Omental fat pad (tissue), 4 donors: ENCODE measurements around the gene AKAP13. TPM values are rescaled to one million over a fixed set of nuclear protein-coding genes. Genes with fewer than 3 reads are reported as not detected.
"Not testable (repeated sequence)": the region's sequence is repeated elsewhere in the genome, so short reads cannot be mapped to it uniquely, and the experiment has no call there.

ENCODE experiments used
- ATAC-seq: fragments of 150-250 bp; one replicate; pipeline ENCODE4 v1.9.1; 2016; ENCODE audit warnings: mild to moderate bottlenecking, moderate library complexity; ENCODE audit not compliant: low FRiP score
- DNase-seq: peaks from one replicate; pipeline ENCODE4 v3.0.0-alpha.2; 2019; ENCODE audit warnings: low spot score
- total RNA-seq, 4 donors: library from RNA; depleted of rRNA; stranded (reverse); fragments of >200 nt; gene quantifications; one replicate each; pipeline ENCODE4 v1.1.0, GENCODE V29; 2016
- TF ChIP-seq, protein P1 (sequence below), 3 donors: fragments of 450-650 bp; IDR thresholded peaks; one replicate each; pipeline ENCODE4 v1.5.1; 2016 to 2017; ENCODE audit warnings: antibody characterized with exemption in 3 of 3, mild to moderate bottlenecking in 3 of 3, moderate library complexity in 2 of 3

AKAP13 gene
- total RNA-seq, 4 donors from 2014 or later, result 162 to 301 (median 216) TPM

DNA sequence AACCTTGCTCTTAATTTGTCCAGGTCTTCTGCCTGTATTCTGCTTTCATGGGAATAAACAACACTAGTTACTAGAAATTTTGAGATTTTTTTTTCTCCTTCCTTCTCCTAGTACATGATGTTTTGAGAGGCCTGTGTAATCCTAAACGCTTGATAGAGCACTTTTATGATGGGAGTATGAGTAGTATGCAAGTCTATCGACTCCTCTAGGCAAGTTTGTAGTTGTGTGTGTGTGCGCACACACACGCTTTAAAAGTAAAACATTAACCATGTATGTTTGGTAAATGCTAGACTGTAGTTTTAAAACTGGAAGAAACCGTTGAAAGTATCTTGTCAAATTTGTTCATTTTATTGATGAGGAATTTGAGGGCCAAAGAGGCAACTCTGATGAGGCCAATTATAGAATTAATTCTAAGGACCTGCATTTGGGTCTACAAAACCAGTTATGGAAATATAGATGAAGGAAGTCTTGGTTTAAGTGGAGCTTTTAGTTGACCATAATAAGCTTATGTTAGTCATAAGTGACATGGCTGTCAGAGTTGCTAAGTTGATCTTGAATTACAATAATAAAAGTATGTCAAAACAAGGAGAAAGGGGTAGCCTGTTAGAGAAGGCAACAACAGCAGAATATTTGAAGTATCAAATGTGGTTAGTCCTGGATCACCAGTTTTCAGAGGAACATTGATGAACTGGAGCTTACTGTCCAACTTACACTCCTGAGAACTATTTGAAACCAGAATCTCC, 47.1 kb downstream of the AKAP13 start:
- TF ChIP-seq, protein P1, sequence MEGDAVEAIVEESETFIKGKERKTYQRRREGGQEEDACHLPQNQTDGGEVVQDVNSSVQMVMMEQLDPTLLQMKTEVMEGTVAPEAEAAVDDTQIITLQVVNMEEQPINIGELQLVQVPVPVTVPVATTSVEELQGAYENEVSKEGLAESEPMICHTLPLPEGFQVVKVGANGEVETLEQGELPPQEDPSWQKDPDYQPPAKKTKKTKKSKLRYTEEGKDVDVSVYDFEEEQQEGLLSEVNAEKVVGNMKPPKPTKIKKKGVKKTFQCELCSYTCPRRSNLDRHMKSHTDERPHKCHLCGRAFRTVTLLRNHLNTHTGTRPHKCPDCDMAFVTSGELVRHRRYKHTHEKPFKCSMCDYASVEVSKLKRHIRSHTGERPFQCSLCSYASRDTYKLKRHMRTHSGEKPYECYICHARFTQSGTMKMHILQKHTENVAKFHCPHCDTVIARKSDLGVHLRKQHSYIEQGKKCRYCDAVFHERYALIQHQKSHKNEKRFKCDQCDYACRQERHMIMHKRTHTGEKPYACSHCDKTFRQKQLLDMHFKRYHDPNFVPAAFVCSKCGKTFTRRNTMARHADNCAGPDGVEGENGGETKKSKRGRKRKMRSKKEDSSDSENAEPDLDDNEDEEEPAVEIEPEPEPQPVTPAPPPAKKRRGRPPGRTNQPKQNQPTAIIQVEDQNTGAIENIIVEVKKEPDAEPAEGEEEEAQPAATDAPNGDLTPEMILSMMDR (IDR thresholded peaks at IDR 0.05), result no peak
- no peak for DNase-seq

DNA sequence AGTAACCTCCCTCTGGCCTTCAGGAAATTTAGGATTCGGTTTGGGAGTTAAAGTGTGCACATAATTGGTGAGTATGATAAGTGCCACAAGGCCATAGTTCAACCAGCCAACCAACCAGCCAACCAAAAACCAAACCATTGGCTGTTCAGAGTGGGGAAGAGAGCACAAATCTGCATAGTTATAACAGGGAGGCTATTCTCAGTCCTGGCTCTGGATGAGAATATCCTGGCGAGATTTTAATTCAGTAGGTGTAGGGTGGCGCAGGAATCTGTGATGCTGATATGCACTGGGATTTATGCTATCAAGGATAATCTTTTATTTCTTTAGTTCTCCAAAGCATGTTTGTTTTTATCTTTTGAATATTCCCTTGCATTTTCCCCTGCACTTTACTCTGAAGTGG, 49.1 kb downstream of the AKAP13 start:
- TF ChIP-seq, protein P1 (IDR thresholded peaks at IDR 0.05), result no peak
- ATAC-seq (no peak), DNase-seq (no peak)

More for the DNA sequence above, 47.1 kb downstream of the AKAP13 start:
- no peak for ATAC-seq

DNA sequence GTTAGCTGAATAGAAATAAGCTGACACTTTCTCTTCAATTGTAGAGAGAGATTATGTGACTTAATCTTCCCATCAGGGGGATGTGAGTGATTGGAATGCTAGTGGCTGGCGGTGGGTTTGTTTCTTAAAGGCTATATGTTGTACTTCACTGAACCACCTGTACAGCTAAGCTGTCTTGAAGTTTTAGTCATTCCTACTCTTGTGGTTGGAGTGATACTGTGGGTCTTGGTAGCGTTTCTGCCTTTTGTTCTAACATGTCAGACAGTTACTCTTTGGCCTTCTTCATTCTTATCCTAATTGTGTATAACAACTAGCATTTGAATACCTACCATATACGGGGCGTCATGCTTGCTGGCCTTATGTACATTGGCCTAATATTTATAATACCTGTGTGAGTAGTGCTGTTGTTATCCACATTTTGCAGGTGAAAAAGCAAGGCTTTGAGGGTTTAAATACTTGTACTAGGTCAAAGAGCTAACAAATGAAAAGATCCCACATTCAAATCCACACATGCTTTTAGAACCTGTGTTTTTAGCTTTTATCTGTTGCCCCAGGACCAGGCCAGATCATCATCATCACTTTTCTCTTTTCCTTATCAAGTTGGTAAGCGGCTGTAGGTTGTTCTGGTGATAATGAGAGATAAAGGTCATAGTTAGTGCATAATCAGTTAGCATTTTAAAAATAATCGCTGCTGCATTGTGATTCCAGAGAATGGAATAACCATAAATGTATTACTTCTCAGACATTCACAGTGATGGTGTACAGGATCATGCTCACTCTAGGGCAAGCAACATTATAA, 50.2 kb downstream of the AKAP13 start:
- DNase-seq (no peak), ATAC-seq (no peak)
- TF ChIP-seq, protein P1 (IDR thresholded peaks at IDR 0.05), result no peak

DNA sequence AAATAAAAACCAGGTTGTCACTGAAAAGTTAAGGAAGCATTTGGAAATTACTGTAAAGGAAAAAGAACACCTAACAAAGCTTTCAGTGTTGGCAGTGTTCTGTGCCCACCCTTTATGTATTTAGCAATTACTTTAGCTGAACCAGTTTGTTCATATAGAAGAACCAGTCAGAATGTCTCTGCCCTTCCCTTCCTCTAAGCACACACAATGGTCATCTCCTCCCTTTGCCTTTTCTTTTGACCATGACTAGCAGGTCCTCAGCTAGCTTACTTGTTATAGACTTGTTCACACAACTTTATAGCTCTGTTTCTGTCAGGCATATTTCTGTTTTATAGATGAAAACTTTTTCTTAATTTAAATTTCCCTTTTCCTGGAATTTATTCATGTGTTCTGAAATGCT, 59.6 kb downstream of the AKAP13 start:
- ATAC-seq, result no peak
- TF ChIP-seq, protein P1 (IDR thresholded peaks at IDR 0.05), result no peak
- DNase-seq, result no peak

DNA sequence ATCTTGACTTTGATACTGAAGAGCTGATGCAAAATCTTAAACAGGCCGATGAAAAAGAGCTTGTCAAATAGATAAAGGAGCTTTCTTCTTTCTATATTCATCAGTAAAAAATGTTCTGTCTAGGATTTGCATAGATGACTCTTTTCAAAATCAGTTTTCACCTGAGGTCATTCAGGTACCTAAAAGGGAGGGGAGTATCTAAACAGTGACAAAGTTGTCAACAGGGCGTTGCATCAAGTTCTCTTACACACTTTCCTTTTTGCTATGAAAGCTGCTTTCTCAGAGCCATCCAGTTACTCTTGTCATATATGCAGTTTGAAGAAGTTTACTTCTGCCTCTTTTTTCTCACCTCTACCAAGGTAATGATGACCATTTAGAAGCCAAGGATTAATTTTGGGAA, 60.0 kb downstream of the AKAP13 start:
- no peak for DNase-seq
- TF ChIP-seq, protein P1 (IDR thresholded peaks at IDR 0.05), result no peak

DNA sequence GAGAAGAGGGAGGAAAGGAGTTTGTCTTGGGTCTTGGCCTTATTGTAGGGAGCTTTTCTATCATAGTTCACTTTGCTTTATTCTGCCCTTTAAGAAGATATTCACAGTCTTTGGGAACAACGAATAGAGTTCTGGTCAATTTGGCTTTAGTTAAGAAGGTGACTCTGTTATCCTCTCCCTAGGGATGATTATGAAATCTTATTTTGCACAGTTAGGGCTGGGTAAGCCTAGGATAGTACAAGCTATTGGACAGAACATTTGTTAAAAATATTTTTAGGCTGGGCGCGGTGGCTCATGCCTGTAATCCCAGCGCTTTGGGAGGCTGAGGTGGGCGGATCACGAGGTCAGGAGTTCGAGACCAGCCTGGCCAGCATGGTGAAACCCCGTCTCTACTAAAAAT, 61.5 kb downstream of the AKAP13 start:
- DNase-seq, ATAC-seq: not testable (repeated sequence)

More for the DNA sequence above, 60.0 kb downstream of the AKAP13 start:
- no peak for ATAC-seq

DNA sequence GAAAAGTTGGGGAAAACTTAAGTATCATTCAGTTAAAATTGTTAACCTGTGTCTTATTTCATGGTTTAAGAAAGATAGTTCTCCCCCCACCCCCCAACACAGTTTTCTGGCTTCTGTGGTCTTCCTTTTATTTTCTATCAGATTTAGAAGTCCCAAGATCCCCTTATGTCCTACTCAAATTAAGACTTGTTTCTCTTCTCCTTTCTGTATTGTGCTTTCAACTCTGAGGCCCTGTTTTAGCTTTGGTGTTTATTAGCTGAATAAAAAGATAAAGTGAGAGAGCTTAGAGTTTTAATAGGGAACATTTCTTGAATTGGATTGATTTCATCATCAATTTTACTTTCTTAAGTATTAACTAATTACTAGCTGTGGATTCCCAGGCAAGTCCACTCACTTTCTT, 62.6 kb downstream of the AKAP13 start:
- TF ChIP-seq, protein P1 (IDR thresholded peaks at IDR 0.05), result no peak
- no peak for DNase-seq
- ATAC-seq, result no peak
